Stimulated activated CD8-positive, alpha-beta memory T cell treated with anti-CD3 and anti-CD28 coated beads, Interleukin-2, amount 100 ng/mL, for 48 hours (primary cell): Measurements from ENCODE around the gene IFI44L.

Source experiments
- DNase-seq, 2 donors: peaks; one replicate each; pipeline ENCODE4 v3.0.0-alpha.2; 2020; ENCODE audit warnings: low read depth in 2 of 2

The IFI44L gene

DNA sequence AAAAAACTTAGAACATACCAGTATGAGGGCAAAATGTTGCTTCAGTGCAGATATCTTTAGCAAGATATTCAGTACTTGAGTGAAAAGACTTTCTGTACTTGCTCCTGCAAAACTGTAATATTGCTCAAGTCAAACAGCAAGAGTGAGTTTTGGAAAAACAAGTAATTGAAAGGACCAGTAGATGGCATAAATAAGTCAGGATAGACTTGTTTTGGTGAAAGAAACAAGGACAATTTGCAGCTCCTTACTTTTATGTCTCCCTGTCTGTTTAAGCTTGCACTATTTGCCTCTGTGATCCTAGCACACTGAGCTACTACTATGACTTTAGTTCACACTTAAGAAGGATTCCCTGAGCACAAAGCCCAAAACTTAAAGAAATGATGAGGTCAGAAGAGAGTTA lies 68.4 kb downstream of the IFI44L start:
- no peak for DNase-seq

DNA sequence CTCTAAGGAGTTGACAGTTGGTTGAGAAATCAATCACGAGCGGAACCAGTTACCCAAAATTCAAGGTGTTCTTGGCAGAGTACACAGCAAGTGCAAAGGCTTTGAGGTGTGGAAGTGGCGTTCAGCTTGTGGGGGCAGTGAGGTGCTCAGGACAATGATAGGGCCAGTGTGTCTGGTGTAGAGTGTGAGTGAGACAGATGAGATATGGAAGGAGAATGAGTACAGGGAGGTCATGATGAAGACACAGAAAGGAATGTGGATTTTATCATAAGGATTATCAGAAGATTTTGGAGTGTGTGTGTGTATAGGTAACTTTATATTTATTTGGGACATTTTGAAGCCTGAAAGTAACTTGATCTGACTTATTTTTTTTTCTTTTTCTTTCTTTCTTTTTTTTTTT lies 70.3 kb downstream of the IFI44L start:
- no peak for DNase-seq

DNA sequence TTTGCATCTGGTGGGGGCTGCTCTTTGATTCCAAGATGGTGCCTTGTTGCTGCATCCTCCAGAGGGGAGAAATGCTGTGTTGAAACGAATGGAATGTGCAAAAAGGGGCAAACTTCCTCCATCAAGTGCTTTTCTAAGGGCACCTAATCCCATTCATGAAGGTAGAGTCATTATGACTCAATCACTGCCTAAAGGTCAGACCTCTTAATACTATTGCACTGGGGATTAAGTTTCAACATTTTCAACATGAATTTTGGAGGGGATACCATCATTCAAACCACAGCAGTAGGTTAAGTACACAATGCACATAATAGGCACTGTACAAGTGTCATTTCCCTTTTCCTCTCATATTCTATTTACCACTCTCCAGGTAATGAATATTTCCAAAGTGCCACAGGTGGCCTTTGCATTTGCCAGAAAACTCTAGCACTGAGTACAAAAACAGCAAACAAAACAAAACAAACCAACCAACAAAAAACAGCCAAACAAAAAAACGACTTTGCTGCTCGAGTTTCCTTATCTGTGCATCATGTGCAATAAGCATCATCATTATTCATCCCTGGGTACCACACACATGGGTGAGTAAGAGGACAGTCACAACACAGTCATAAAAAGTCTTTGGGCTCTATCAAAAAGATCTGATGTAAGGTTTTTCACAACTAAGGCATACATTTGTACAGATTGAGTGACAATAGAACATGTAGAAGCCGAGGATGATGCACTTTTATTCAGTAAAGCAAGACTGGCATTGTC lies 71.9 kb downstream of the IFI44L start:
- DNase-seq, result no peak
